ENCODE data around the gene GALNT2. TPM values are rescaled to one million over a fixed set of nuclear protein-coding genes. Genes with fewer than 3 reads are reported as not detected.
A peak's percentile ranks its signal among the peaks of the same experiment; 100 is the strongest.

Gene GALNT2
- total and polyA plus RNA-seq, 4 donors, result 47.5 to 182 (median 114) TPM

DNA sequence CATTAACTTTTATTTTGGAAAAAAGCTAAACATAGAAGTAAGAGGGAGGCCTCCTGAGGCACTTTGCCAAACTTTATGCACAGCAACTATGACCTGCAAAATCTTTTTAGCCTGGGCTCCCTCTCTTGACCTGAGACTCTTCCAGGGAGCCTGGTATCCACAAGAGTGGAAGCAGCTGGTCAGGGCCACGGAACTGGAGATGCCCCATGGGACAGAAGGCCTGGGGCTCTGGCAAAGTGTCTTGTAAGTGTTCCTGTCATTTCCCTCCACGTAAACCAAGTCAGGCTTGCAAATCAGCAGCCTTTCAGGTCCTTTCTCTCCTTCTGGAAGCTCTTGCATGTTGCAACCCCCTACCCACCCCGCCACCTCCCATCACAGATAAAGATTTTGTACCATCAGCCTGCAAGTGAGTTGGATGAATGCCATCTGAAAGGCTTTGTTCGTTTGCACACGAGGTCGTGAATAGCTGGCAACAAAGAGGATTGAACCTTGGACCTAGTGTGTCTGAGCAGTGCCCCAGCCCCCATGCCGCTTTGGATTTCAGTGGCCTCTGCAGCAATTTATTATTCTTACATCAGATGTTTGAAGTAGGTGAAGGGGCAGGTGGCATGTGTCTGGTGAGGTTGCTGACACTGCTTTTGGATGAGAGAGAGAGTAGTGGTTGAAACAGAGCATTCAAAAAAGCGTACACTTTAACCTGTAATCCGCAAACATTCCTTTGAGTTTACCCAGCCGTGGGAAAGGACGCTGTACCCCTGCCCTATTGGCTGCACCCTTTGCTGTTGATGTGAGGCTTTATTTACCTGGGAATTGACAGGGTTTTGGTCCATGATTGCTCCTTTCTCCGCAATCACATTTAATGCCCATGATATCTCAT, 91.6 kb downstream of the GALNT2 start:
- TF ChIP-seq, protein P1, sequence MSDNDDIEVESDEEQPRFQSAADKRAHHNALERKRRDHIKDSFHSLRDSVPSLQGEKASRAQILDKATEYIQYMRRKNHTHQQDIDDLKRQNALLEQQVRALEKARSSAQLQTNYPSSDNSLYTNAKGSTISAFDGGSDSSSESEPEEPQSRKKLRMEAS (IDR thresholded peaks at IDR 0.05), result peak; percentile 97
- TF ChIP-seq, protein P2, sequence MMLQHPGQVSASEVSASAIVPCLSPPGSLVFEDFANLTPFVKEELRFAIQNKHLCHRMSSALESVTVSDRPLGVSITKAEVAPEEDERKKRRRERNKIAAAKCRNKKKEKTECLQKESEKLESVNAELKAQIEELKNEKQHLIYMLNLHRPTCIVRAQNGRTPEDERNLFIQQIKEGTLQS (IDR thresholded peaks at IDR 0.05), result peak; percentile 92
- TF ChIP-seq YY1 (IDR thresholded peaks at IDR 0.05), result peak; percentile 52
- peak; percentile 94 for TF ChIP-seq ZBTB33 (IDR thresholded peaks at IDR 0.05)
- TF ChIP-seq, protein P3, sequence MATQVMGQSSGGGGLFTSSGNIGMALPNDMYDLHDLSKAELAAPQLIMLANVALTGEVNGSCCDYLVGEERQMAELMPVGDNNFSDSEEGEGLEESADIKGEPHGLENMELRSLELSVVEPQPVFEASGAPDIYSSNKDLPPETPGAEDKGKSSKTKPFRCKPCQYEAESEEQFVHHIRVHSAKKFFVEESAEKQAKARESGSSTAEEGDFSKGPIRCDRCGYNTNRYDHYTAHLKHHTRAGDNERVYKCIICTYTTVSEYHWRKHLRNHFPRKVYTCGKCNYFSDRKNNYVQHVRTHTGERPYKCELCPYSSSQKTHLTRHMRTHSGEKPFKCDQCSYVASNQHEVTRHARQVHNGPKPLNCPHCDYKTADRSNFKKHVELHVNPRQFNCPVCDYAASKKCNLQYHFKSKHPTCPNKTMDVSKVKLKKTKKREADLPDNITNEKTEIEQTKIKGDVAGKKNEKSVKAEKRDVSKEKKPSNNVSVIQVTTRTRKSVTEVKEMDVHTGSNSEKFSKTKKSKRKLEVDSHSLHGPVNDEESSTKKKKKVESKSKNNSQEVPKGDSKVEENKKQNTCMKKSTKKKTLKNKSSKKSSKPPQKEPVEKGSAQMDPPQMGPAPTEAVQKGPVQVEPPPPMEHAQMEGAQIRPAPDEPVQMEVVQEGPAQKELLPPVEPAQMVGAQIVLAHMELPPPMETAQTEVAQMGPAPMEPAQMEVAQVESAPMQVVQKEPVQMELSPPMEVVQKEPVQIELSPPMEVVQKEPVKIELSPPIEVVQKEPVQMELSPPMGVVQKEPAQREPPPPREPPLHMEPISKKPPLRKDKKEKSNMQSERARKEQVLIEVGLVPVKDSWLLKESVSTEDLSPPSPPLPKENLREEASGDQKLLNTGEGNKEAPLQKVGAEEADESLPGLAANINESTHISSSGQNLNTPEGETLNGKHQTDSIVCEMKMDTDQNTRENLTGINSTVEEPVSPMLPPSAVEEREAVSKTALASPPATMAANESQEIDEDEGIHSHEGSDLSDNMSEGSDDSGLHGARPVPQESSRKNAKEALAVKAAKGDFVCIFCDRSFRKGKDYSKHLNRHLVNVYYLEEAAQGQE (IDR thresholded peaks at IDR 0.05), result peak; percentile 47
- peak; percentile 90 to 91 for TF ChIP-seq JUND (IDR thresholded peaks at IDR 0.05)
- peak; percentile 69 to 71 for TF ChIP-seq RAD21 (IDR thresholded peaks at IDR 0.05)
- peak; percentile 12 to 86 for TF ChIP-seq EGR1 (IDR thresholded peaks at IDR 0.05; ENCODE audit: low read depth in 2 of 2)
- peak; percentile 99 for TF ChIP-seq SP1 (IDR thresholded peaks at IDR 0.05)
- peak; percentile 80 for TF ChIP-seq NR2F2 (IDR thresholded peaks at IDR 0.05)
- TF ChIP-seq CTCF (IDR thresholded peaks at IDR 0.05; ENCODE audit: low read depth, low read length, missing input control), result no peak
- TF ChIP-seq RXRA (IDR thresholded peaks at IDR 0.05), result peak; percentile 99
- peak; percentile 93 for TF ChIP-seq FOXA2 (IDR thresholded peaks at IDR 0.05)
- peak; percentile 99 for TF ChIP-seq HNF4G (IDR thresholded peaks at IDR 0.05)
- no peak for TF ChIP-seq TAF1 (conservative IDR thresholded peaks at IDR 0.05)
- TF ChIP-seq HNF4A (conservative IDR thresholded peaks at IDR 0.05), result peak; percentile 97 to 99
- TF ChIP-seq FOXA1 (IDR thresholded peaks at IDR 0.05), result peak; percentile 92
- TF ChIP-seq GABPA (IDR thresholded peaks at IDR 0.05 in 1 of 2, conservative IDR thresholded peaks at IDR 0.05 in 1 of 2), result peak in 1 of 2 donors; percentile 40
- Histone ChIP-seq H3K9ac (ENCODE audit: low read depth in 1 of 2, low read length in 2 of 2) (no peak overlapping the region), H3K27ac (ENCODE audit: low read depth in 1 of 2, low read length in 2 of 2) (peak overlapping the region; percentile 91 to 93), H3K4me3 (ENCODE audit: low read depth in 1 of 3, low read length in 3 of 3) (no peak overlapping the region), H3K9me3 (ENCODE audit: control insufficient read depth in 4 of 4, low read length in 3 of 4) (no peaks in the 10 kb centered on the region), H3K36me3 (ENCODE audit: control insufficient read depth in 4 of 4, insufficient read depth in 3 of 4, low read depth in 1 of 4, low read length in 3 of 4) (no peaks in the 10 kb centered on the region), H3K27me3 (ENCODE audit: control insufficient read depth in 4 of 4, insufficient read depth in 4 of 4, low read length in 3 of 4) (no peaks in the 10 kb centered on the region), H3K4me1 (ENCODE audit: control insufficient read depth in 4 of 4, insufficient read depth in 4 of 4, low read length in 3 of 4) (peaks cover 26 to 85% (median 67%) of the 10 kb centered on the region in 4 donors)
- DNase-seq (ENCODE audit: low spot score), result no peak
- 33% methylated on average over 12 of the region's 12 CpGs for WGBS
